ENCODE data around the gene RIC1.
"Not testable (repeated sequence)": the region's sequence is repeated elsewhere in the genome, so short reads cannot be mapped to it uniquely, and the experiment has no call there.

DNA sequence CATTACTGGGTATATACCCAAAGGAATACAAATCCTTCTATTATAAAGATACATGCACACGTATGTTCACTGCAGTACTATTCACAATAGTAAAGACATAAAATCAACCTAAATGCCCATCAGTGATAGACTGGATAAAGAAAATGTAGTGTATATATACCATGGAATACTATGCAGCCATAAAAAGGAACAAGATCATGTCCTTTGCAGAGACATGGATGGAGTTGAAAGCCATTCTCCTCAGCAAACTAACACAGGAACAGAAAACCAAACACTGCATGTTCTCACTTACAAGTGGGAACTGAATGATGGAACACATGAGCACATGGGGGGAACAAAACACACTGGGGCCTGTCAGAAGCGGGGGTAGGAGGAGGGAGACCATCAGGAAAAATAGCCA is 47.2 kb upstream of the RIC1 start:
- not testable (repeated sequence) for TF ChIP-seq CTCF, POLR2A, POLR2AphosphoS5 (IDR thresholded peaks at IDR 0.05)

All from prostate gland (tissue), 2 donors.